ENCODE results near the gene CTTN. TPM values are rescaled to one million over a fixed set of nuclear protein-coding genes. Genes with fewer than 3 reads are reported as not detected.

CTTN gene
- total and polyA plus RNA-seq, 9 of the 15 experiments (the other 6 are each of a cell fraction or from before 2014, with no cell fraction given): 9.9 to 158 (median 99.7) TPM

- TF ChIP-seq CHAMP1 (IDR thresholded peaks at IDR 0.05): no peak
- TF ChIP-seq BACH1 (tag; IDR thresholded peaks at IDR 0.05): peak; percentile 65; the same call in 1 of the 2 replicates
- TF ChIP-seq GTF2F1 (IDR thresholded peaks at IDR 0.05; ENCODE audit: low read depth, low read length): no peak
- TF ChIP-seq RBM39 (optimal IDR thresholded peaks at IDR 0.05; ENCODE audit: low read depth, low read length): no peak
- TF ChIP-seq MAX (CRISPR knock-in tag; IDR thresholded peaks at IDR 0.05): no peak
- TF ChIP-seq HCFC1 (IDR thresholded peaks at IDR 0.05; ENCODE audit: low read depth, low read length): no peak
- TF ChIP-seq FOSL1 (tag; conservative IDR thresholded peaks at IDR 0.05): peak; percentile 31; the same call in 1 of the 2 replicates
- 0 out of 2 replicates have a peak, but pooled peaks have one; percentile 7 for TF ChIP-seq ARID1B (IDR thresholded peaks at IDR 0.05)
- no peak for TF ChIP-seq NR2F6 (CRISPR knock-in tag; IDR thresholded peaks at IDR 0.05)
- no peak for TF ChIP-seq ZNF778 (CRISPR knock-in tag; IDR thresholded peaks at IDR 0.05)
- TF ChIP-seq SOX6 (IDR thresholded peaks at IDR 0.05): 0 out of 2 replicates have a peak, but pooled peaks have one; percentile 37
- no peak for TF ChIP-seq CHCHD3 (CRISPR knock-in tag; IDR thresholded peaks at IDR 0.05)
- TF ChIP-seq TCF15 (CRISPR knock-in tag; IDR thresholded peaks at IDR 0.05): no peak
- no peak for TF ChIP-seq DDX20 (tag; IDR thresholded peaks at IDR 0.05; ENCODE audit: low read depth)
- TF ChIP-seq KLF1 (tag; IDR thresholded peaks at IDR 0.05): no peak
- TF ChIP-seq USF2 (CRISPR knock-in tag; IDR thresholded peaks at IDR 0.05): no peak
- no peak for TF ChIP-seq NFATC3 (IDR thresholded peaks at IDR 0.05)
- no peak for TF ChIP-seq ZNF143 (CRISPR knock-in tag; IDR thresholded peaks at IDR 0.05)
- TF ChIP-seq NFIX (CRISPR knock-in tag; IDR thresholded peaks at IDR 0.05; ENCODE audit: low read depth): no peak
Observed at GRCh38 chr11:70456921-70457532, 58.7 kb downstream of the CTTN start (continued).

Measured in K562 (cell line).